Choroid plexus epithelial cell (primary cell): ENCODE data around the gene LLCFC1.

ENCODE experiments used
- DNase-seq: peaks from one replicate; pipeline ENCODE4 v3.0.0-alpha.2; 2010; ENCODE audit warnings: low read depth
- H3K4me3 ChIP-seq: 2 replicates; pipeline ENCODE4 v1.5.1; 2011; ENCODE audit warnings: low read depth, mild to moderate bottlenecking, control low read depth, low read length, moderate library complexity
- TF ChIP-seq, protein P1 (sequence below): conservative IDR thresholded peaks from 2 replicates; pipeline ENCODE4 v1.5.1; 2011; ENCODE audit warnings: low read depth, mild to moderate bottlenecking, control low read depth, inconsistent platforms, low read length, moderate library complexity

LLCFC1 gene

DNA sequence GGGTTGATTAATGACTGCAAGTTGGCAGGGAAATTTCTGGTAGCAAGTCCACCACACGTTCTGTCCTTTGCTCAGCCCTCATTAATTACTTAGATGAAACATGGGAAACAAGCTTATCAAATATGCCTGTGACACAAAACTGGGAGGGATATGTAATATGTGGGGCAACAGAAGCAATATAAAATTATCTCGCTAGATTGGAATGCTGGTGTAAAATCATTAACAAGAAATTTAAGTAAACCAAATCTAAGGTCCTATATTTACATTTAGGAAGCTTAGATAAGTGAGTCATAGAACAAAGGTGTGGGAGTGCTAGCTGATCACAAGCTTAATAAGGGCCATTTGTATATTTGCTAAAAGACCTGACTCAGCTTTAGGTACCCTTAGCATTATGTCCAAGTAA, 29.3 kb upstream of the LLCFC1 start:
- TF ChIP-seq, protein P1, sequence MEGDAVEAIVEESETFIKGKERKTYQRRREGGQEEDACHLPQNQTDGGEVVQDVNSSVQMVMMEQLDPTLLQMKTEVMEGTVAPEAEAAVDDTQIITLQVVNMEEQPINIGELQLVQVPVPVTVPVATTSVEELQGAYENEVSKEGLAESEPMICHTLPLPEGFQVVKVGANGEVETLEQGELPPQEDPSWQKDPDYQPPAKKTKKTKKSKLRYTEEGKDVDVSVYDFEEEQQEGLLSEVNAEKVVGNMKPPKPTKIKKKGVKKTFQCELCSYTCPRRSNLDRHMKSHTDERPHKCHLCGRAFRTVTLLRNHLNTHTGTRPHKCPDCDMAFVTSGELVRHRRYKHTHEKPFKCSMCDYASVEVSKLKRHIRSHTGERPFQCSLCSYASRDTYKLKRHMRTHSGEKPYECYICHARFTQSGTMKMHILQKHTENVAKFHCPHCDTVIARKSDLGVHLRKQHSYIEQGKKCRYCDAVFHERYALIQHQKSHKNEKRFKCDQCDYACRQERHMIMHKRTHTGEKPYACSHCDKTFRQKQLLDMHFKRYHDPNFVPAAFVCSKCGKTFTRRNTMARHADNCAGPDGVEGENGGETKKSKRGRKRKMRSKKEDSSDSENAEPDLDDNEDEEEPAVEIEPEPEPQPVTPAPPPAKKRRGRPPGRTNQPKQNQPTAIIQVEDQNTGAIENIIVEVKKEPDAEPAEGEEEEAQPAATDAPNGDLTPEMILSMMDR = no peak
- DNase-seq = no peak
- no peak overlapping the region for H3K4me3 ChIP-seq

DNA sequence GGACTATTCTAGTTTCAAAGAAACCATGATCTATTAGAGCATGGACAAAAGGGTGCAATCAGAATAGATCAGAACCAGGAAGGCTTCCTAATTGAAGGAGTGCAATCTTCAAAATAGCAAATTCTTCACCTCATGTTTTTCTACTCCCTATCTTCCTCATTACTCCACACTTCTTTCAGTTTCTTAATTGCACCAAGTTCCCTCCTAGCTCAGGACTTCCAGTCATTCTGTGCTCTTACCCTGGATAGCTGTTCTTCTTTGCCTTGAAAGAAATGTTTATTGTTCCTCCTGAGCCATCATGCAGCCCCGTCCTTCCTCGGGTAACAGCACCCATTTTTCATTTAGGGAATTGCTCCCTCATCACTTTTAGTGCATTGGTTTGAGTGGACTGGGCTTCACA, 28.8 kb upstream of the LLCFC1 start:
- H3K4me3 ChIP-seq = no peak overlapping the region
- DNase-seq = no peak
- TF ChIP-seq, protein P1 = no peak

DNA sequence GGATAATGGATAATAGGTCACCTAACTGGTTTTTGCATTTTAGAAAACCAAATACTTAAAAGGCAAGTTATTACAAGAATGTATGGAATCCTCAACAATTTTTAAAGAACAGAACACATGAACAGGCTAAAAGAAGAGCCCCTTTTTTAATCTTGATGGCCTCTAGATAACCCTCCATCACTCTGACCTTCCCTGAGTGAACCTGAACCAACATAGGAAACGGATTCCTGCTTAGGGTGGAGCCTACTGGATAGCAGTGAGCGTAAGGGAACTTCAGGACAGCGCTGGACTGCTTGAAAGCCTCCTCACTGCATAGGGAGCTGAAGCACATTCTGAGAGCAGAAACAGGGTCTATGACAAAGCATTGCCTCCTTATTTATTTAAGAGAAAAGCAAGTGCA, 26.2 kb upstream of the LLCFC1 start:
- H3K4me3 ChIP-seq = no peak overlapping the region
- TF ChIP-seq, protein P1 = no peak
- no peak for DNase-seq

DNA sequence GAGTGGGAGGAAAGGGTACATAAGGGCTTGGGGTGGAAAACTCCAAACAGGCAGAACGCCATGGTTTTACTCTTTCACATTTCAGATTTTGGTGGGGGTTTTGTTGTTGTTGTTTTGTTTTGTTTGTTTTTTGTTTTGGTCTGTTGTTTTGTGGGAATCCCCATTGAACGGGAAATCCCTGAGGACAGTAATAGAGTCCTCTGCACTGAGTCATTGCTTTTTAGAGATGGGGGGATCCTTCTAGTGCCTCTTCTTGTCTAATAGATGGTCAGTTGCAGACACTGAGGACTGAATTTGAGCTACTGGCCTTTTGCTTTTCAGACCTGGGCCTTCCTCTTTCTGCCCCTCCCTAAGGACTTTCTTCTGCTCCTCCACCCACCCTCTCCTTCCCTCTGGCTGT, 25.7 kb upstream of the LLCFC1 start:
- TF ChIP-seq, protein P1 = no peak
- DNase-seq = no peak
- no peak overlapping the region for H3K4me3 ChIP-seq

DNA sequence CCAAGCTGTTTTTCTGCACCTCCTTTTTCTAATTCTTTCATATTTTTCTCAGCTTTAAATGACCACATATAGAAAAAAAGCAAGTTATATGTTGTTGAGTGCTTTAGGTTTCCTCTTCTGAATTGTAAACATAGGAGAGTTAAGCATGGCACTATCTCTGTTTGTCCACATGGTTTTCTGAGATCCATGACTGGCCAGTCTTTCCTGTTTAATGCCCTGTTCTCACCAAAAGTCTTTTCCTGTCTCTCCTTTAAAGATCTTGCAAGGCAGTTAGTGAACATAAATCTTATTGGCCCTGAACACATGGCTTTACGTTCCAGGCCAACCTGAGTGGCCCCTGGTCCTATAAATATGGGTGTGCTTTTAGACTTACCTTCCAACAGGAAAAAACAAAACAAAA, 25.2 kb upstream of the LLCFC1 start:
- TF ChIP-seq, protein P1 = no peak
- H3K4me3 ChIP-seq = no peak overlapping the region
- DNase-seq = no peak

DNA sequence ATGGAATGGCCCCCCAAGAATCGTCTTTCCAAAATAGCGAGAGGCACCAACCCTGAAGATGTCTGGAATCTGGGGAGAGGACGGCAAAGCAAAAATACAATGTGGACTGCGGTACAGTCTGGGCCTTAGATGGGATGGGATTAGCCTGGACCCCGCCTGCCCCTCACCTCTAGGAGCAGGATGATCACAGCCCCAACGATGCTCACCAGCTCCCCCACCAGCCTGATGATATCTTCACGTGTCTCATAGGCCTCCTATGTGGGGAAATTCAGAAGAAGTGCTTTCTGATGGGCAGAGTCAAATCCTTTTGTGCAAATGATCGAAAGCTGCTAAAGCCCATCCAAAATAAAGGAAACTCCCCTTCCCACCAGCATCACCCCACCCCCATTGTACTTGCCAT, 24.0 kb upstream of the LLCFC1 start:
- H3K4me3 ChIP-seq = no peak overlapping the region
- no peak for DNase-seq
- TF ChIP-seq, protein P1 = no peak

DNA sequence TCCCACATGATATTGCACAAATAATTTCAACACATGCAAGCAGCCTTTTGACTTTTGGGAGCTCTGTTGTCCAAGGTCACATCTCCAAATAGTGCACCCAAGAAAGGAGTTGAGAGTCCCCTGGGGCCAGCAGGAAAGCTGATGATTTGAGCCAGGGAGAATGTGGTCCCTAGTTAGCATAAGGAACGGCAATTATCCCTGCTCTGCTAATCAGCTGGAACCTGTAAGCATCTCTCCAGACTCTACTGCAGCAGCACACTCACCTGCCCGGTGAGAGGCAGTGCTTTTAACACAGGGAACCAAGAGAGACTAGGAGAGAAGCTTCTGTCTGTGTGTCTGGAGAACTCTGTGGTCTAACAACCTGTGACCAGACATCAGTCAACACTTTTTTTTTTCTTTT, 22.8 kb upstream of the LLCFC1 start:
- no peak for DNase-seq
- TF ChIP-seq, protein P1 = no peak

More for the DNA sequence above, 22.8 kb upstream of the LLCFC1 start:
- no peak overlapping the region for H3K4me3 ChIP-seq
